IPS-18c (cell line): Measurements from ENCODE around the gene RASSF4.
A peak's percentile ranks its signal among the peaks of the same experiment; 100 is the strongest.

Source experiments
- H3K4me3 ChIP-seq: 2 replicates; pipeline ENCODE4 v1.7.0; 2013; ENCODE audit warnings: low read depth, mild to moderate bottlenecking, low read length, moderate library complexity; ENCODE audit not compliant: insufficient read depth
- H3K9me3 ChIP-seq: one replicate; pipeline ENCODE4 v1.6.1; 2013; ENCODE audit warnings: mild to moderate bottlenecking, low read length, moderate library complexity; ENCODE audit not compliant: control insufficient read depth, insufficient read depth

RASSF4 gene

GRCh38 chr10:44967616-44968015 lies 8.0 kb downstream of the RASSF4 start:
- Histone ChIP-seq H3K4me3 (no peak overlapping the region), H3K9me3 (no peaks in the 10 kb centered on the region)

- Histone ChIP-seq H3K9me3 (no peaks in the 10 kb centered on the region), H3K4me3 (no peak overlapping the region)
Measured at GRCh38 chr10:44968091-44968490, 8.5 kb downstream of the RASSF4 start.

- no peaks in the 10 kb centered on the region for H3K9me3 ChIP-seq
- H3K4me3 ChIP-seq = no peak overlapping the region
Measured at GRCh38 chr10:44968500-44969400, 9.1 kb downstream of the RASSF4 start.

GRCh38 chr10:44969854-44970253 lies 10.3 kb downstream of the RASSF4 start:
- H3K9me3 ChIP-seq = no peaks in the 10 kb centered on the region
- H3K4me3 ChIP-seq = no peak overlapping the region

GRCh38 chr10:44970812-44971395 lies 11.3 kb downstream of the RASSF4 start:
- H3K9me3 ChIP-seq = no peaks in the 10 kb centered on the region
- H3K4me3 ChIP-seq = no peak overlapping the region

DNA sequence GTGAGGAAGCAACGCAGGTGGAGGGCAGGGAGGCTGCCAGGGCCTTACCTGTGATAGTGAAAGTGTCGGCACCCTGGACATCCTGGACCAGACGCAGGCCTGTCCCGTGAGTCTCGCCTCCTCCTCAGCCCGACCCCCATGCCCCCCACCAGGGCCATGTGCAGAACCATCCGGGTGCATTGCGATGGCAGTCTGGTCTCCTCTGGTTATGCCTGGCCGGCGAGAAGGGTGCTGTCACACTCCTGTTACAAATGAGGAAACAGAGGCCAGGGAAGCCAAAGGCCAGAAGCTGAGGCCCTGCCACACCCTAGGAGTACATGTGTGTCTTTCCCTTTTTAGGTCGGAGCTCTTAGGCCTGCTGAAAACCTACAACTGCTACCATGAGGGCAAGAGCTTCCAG lies 11.8 kb downstream of the RASSF4 start:
- Histone ChIP-seq H3K4me3 (no peak overlapping the region), H3K9me3 (no peaks in the 10 kb centered on the region)

GRCh38 chr10:44971935-44972757 lies 12.5 kb downstream of the RASSF4 start:
- H3K4me3 ChIP-seq = no peak overlapping the region
- no peaks in the 10 kb centered on the region for H3K9me3 ChIP-seq

- Histone ChIP-seq H3K9me3 (no peaks in the 10 kb centered on the region), H3K4me3 (no peak overlapping the region)
Measured at GRCh38 chr10:44972874-44973306, 13.3 kb downstream of the RASSF4 start.

- Histone ChIP-seq H3K4me3 (no peak overlapping the region), H3K9me3 (no peaks in the 10 kb centered on the region)
Measured at GRCh38 chr10:44973323-44974081, 13.9 kb downstream of the RASSF4 start.

- Histone ChIP-seq H3K4me3 (peak overlapping the region; percentile 46), H3K9me3 (peaks cover 2% of the 10 kb centered on the region)
Measured at GRCh38 chr10:44974082-44974627, 14.6 kb downstream of the RASSF4 start.

GRCh38 chr10:44974628-44975430 lies 15.2 kb downstream of the RASSF4 start:
- Histone ChIP-seq H3K9me3 (peaks cover 2% of the 10 kb centered on the region), H3K4me3 (peak overlapping the region; percentile 49)

GRCh38 chr10:44975431-44976331 lies 16.1 kb downstream of the RASSF4 start:
- H3K4me3 ChIP-seq = no peak overlapping the region

DNA sequence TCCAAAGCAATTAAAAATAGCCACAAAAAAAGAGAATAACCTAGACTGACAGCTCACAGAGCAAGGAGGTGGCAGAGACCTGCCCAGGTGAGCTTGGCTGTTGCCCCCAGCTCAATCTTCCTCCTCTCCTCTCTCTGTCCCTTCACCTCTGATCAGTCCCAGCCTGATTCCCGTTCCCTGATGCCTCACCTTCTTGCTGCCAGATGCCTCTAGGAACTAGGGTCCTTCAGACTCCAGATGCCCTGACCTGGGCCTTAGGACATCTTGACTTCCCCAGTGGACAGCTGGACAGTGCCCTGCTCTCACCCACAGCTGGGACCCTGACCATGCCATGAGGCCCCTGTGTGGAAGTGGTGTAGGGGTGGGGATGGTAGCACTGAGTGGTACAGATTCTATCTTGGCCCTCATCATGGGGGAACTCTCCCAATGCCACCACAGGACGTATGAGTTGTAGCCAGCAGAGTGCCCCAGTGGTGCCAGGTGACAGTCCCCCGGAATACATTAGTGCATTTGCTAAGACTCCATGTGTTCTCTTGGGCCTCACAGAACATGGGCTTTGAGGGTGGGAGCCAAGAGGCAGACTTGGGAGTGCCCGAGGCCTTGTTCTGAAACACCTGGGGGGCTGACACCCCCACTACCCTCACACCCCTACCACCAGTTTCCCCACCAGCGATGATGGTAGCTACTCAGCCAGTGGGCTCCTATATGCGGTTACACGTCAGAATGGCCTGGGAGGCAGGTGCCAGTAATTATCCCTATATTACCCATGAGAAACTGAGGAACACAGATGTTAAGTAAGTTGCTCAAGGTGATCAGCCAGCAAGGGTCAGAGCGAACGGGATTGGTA lies 17.0 kb downstream of the RASSF4 start:
- H3K9me3 ChIP-seq = peaks cover 2% of the 10 kb centered on the region
- H3K4me3 ChIP-seq = no peak overlapping the region

More at GRCh38 chr10:44975431-44976331, 16.1 kb downstream of the RASSF4 start:
- peaks cover 2% of the 10 kb centered on the region for H3K9me3 ChIP-seq
